ENCODE data around the gene APCDD1L. TPM values are rescaled to one million over a fixed set of nuclear protein-coding genes. Genes with fewer than 3 reads are reported as not detected.

Gene APCDD1L
- total and polyA plus RNA-seq, 3 experiments from 2014 or later: not detected

DNA sequence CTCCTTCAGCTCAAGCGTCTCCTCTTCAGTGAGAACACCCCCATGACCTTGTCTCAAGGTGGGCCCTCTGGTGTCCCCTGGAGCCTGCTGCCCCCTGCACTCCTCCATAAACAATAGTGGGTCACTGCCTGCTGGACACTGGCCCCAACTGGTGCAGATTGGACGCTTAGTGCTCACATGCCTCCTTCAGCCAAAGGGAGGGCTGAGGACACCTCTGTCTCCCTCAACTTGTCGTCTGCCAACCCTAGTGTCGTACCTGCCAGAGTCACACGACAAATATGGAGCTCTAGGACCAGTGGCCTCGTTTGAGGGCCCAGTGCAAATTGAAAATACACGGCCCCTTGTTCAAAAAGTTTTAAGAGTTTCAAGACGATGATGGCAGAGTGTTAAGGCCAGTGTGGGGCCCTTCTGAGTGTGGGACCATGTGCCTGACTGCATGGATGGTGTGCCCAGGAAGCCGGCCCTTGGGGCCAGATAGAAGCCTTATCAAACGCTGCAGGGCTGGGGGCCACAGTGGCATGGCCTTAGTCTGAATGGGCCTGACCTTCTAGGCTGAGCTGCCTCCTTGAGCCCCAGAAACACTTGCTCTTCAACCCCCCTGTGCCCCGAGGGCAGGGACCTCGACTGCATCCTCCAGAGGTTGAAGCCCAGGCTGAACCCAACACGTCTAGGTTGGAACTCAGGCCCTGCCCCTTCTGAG, 20.1 kb downstream of the APCDD1L start:
- Histone ChIP-seq H3K4me3 (ENCODE audit: low read length) (no peak overlapping the region), H3K36me3 (ENCODE audit: insufficient read depth, low read length) (no peaks in the 10 kb centered on the region), H3K27me3 (ENCODE audit: insufficient read depth, low read length, poor library complexity, severe bottlenecking) (no peaks in the 10 kb centered on the region), H3K27ac (ENCODE audit: low read depth, low read length) (no peak overlapping the region), H3K4me1 (ENCODE audit: insufficient read depth, low read length) (no peaks in the 10 kb centered on the region), H3K9me3 (ENCODE audit: low read length) (no peaks in the 10 kb centered on the region)
- DNase-seq: no peak
- peaks cover 3% of the 10 kb centered on the region in 2 donors for H3K27me3 Mint-ChIP-seq
- H3K9me3 Mint-ChIP-seq: peaks cover 0 to 1% (median 0%) of the 10 kb centered on the region in 5 donors
- no peaks in the 10 kb centered on the region for H3K4me1 Mint-ChIP-seq
- CTCF ChIA-PET: no interaction called here
- no peak overlapping the region for H3K4me3 Mint-ChIP-seq
- POLR2A ChIA-PET: no interaction called here
- H3K27ac Mint-ChIP-seq: no peak overlapping the region
- no peaks in the 10 kb centered on the region for H3K36me3 Mint-ChIP-seq

DNA sequence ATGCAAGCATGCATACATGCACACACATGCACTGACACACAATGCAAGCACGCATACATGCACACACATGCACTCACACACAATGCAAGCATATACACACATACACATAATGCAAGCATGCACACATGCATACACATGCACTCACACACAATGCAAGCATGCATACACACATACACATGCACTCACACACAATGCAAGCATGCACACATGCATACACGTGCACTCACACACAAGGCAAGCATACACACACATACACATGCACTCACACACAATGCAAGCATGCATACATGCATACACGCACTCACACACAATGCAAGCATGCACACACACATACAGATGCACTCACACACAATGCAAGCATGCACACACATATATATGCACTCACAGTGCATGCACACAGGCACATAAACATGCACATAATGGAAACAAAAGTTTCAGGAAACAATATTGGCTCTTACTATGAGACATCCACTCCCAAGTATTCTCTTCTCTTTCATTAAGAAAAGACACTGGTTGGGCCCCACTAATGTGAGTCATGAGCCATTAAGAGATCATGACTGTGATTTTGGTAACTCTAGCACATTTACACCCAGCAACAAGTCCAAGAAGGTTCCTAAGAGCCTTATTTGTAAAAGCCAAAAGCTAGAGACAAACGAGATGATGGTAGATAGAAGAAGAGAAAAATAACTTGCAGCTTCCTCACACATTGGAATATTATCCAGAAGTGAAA, 22.2 kb downstream of the APCDD1L start:
- Mint-ChIP-seq H3K4me1 (no peaks in the 10 kb centered on the region), H3K27ac (peak overlapping the region in 1 of 8 donors; percentile 32), H3K4me3 (no peak overlapping the region), H3K36me3 (peaks cover 0 to 7% (median 0%) of the 10 kb centered on the region in 3 donors), H3K9me3 (peaks cover 0 to 16% (median 11%) of the 10 kb centered on the region in 5 donors), H3K27me3 (peaks cover 3 to 7% of the 10 kb centered on the region in 2 donors)
- no peaks in the 10 kb centered on the region for H3K27me3 ChIP-seq (ENCODE audit: insufficient read depth, low read length, poor library complexity, severe bottlenecking)
- CTCF ChIA-PET: no interaction called here
- DNase-seq: no peak
- no peak overlapping the region for H3K27ac ChIP-seq (ENCODE audit: low read depth, low read length)
- POLR2A ChIA-PET: no interaction called here
- H3K4me3 ChIP-seq (ENCODE audit: low read length): no peak overlapping the region
- no peaks in the 10 kb centered on the region for H3K9me3 ChIP-seq (ENCODE audit: low read length)
- no peaks in the 10 kb centered on the region for H3K36me3 ChIP-seq (ENCODE audit: insufficient read depth, low read length)
- H3K4me1 ChIP-seq (ENCODE audit: insufficient read depth, low read length): no peaks in the 10 kb centered on the region

DNA sequence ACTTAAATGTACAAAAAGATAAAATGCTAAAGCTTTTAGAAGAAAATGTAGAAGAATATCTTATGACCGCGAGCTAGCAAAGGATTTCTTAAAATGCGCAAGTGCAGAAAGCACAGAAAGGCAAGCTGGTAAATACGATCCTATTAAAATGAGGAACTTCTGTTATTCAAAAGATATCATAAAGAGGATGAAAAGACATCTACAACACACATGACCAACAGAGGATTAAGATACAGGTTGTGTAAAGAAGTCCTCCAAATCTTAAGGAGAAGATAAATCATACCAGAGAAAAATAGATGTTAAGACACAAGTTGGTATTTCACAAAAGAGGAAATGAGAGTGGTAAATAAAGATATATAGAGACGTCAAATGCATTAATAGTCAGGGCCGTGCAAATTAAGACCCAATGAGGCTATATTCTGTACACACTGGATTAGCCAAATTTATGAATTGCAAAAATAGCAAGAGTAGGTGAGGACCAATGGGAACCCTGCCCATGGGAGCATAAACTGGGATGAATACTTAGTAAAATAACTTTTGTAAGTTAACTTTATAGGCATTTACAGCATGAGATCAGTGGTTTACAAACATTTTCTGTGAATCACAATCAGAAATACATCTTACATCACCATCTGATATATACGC, 23.0 kb downstream of the APCDD1L start:
- Mint-ChIP-seq H3K36me3 (peaks cover 0 to 10% (median 0%) of the 10 kb centered on the region in 3 donors), H3K4me1 (no peaks in the 10 kb centered on the region), H3K9me3 (peaks cover 0 to 18% (median 13%) of the 10 kb centered on the region in 5 donors), H3K4me3 (no peak overlapping the region), H3K27ac (no peak overlapping the region), H3K27me3 (peaks cover 0 to 7% of the 10 kb centered on the region in 2 donors)
- no peak for DNase-seq
- Histone ChIP-seq H3K9me3 (ENCODE audit: low read length) (peaks cover 4% of the 10 kb centered on the region), H3K36me3 (ENCODE audit: insufficient read depth, low read length) (no peaks in the 10 kb centered on the region), H3K27me3 (ENCODE audit: insufficient read depth, low read length, poor library complexity, severe bottlenecking) (no peaks in the 10 kb centered on the region), H3K4me3 (ENCODE audit: low read length) (no peak overlapping the region), H3K27ac (ENCODE audit: low read depth, low read length) (no peak overlapping the region), H3K4me1 (ENCODE audit: insufficient read depth, low read length) (no peaks in the 10 kb centered on the region)
- ChIA-PET POLR2A (no interaction called here), CTCF (no interaction called here)

DNA sequence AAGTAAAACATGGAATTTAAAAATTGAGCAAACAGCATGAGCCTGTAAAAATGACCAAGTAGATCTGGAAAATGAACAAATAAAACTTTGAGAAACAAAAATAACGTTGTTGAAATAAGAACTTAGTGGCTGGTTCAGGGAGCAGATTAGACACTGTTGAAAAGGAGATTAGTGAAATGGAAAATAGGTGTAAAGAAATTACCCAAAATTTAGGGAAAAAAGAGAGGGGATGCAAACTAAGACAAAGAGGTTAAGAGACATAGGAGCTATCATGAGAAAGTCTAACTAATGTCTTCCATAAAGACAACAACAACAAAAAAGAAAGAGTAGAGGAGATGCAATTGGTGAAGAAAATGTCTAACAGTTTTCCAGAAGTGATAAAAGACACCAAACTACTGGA, 29.0 kb downstream of the APCDD1L start:
- H3K4me3 Mint-ChIP-seq: no peak overlapping the region
- peaks cover 13 to 39% of the 10 kb centered on the region in 2 donors for H3K27me3 Mint-ChIP-seq
- no peak for DNase-seq
- no peak overlapping the region for H3K27ac Mint-ChIP-seq
- no peaks in the 10 kb centered on the region for H3K36me3 ChIP-seq (ENCODE audit: insufficient read depth, low read length)
- no peak overlapping the region for H3K27ac ChIP-seq (ENCODE audit: low read depth, low read length)
- peaks cover 13 to 42% (median 38%) of the 10 kb centered on the region in 5 donors for H3K9me3 Mint-ChIP-seq
- H3K4me1 ChIP-seq (ENCODE audit: insufficient read depth, low read length): no peaks in the 10 kb centered on the region
- ChIA-PET CTCF (no interaction called here), POLR2A (no interaction called here)
- H3K36me3 Mint-ChIP-seq: peaks cover 3 to 48% (median 4%) of the 10 kb centered on the region in 3 donors
- H3K4me1 Mint-ChIP-seq: peaks cover 0 to 7% (median 0%) of the 10 kb centered on the region in 3 donors
- H3K9me3 ChIP-seq (ENCODE audit: low read length): peaks cover 4% of the 10 kb centered on the region
- no peak overlapping the region for H3K4me3 ChIP-seq (ENCODE audit: low read length)
- H3K27me3 ChIP-seq (ENCODE audit: insufficient read depth, low read length, poor library complexity, severe bottlenecking): no peaks in the 10 kb centered on the region

DNA sequence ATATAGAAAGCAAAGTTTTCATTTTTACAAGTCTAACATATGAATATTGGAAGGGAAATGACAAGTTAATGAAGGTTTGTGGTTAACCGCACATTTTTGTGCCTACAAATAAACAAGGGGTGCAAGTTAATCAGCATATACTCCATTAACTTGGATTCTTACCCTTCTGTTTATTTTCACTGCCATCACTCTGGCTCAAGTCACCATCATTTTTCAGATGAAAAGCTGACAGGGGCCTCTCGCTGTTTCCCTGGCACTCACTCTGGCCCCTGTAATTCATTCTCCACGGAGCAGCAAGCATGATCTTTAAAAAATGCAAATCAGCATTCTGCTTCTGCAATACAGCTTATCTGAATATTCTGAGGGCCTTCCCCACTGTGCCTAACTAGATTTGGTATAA, 29.8 kb downstream of the APCDD1L start:
- POLR2A ChIA-PET: no interaction called here
- CTCF ChIA-PET: no interaction called here
- H3K9me3 Mint-ChIP-seq: peaks cover 13 to 41% (median 38%) of the 10 kb centered on the region in 5 donors

DNA sequence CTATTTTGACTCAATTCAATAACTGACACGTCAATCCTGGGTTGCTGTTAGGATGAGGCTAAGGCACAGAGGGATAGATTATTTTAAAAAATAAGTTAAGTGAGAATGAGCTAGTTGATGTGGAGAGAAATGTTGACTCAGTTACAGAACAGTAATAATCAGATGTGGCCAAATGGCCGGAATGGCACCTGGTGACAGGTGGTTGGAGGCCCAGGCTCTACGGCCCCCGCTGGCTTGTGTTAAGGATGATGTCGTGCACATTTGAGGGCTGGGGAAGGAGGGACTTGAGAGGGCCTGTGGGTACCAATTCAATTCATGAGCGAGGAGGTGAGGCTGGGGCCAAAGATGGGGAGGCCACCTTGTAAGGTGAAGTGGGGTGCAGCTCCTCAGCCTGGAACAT, 31.7 kb downstream of the APCDD1L start:
- H3K4me1 Mint-ChIP-seq: peaks cover 0 to 7% (median 0%) of the 10 kb centered on the region in 3 donors

More for the DNA sequence above, 29.8 kb downstream of the APCDD1L start:
- Mint-ChIP-seq H3K4me1 (peaks cover 0 to 7% (median 0%) of the 10 kb centered on the region in 3 donors), H3K27ac (no peak overlapping the region), H3K36me3 (peaks cover 3 to 48% (median 4%) of the 10 kb centered on the region in 3 donors), H3K4me3 (no peak overlapping the region), H3K27me3 (peaks cover 13 to 43% of the 10 kb centered on the region in 2 donors)
- H3K27ac ChIP-seq (ENCODE audit: low read depth, low read length): no peak overlapping the region
- H3K27me3 ChIP-seq (ENCODE audit: insufficient read depth, low read length, poor library complexity, severe bottlenecking): no peaks in the 10 kb centered on the region
- H3K9me3 ChIP-seq (ENCODE audit: low read length): peaks cover 4% of the 10 kb centered on the region
- H3K4me3 ChIP-seq (ENCODE audit: low read length): no peak overlapping the region
- no peaks in the 10 kb centered on the region for H3K36me3 ChIP-seq (ENCODE audit: insufficient read depth, low read length)
- no peak for DNase-seq
- H3K4me1 ChIP-seq (ENCODE audit: insufficient read depth, low read length): no peaks in the 10 kb centered on the region

DNA sequence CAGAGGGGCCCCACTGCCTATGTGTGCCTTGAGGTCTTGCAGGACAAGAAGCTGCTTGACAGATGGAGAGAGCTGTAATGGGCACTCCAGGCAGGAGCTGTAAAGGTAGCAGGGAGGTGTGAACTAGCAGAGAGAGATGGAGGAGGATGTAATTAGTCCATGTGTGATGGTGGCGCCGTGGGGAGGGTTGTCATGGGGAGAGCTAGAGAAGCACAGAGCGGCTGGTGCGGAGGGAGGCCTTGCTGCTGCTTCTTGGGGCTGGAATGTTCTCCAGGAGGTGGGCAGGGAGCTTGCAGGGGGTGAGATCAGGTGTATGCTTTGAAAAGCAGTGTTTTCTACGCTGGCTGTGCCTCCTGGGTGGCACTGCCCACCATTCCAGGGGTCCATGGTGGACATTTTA, 32.1 kb downstream of the APCDD1L start:
- H3K27ac Mint-ChIP-seq: no peak overlapping the region
- Histone ChIP-seq H3K9me3 (ENCODE audit: low read length) (peaks cover 4% of the 10 kb centered on the region), H3K4me3 (ENCODE audit: low read length) (no peak overlapping the region), H3K36me3 (ENCODE audit: insufficient read depth, low read length) (no peaks in the 10 kb centered on the region), H3K27me3 (ENCODE audit: insufficient read depth, low read length, poor library complexity, severe bottlenecking) (no peaks in the 10 kb centered on the region), H3K27ac (ENCODE audit: low read depth, low read length) (no peak overlapping the region), H3K4me1 (ENCODE audit: insufficient read depth, low read length) (no peaks in the 10 kb centered on the region)
- H3K4me3 Mint-ChIP-seq: no peak overlapping the region
- POLR2A ChIA-PET: no interaction called here
- peaks cover 3 to 42% (median 4%) of the 10 kb centered on the region in 3 donors for H3K36me3 Mint-ChIP-seq
- H3K9me3 Mint-ChIP-seq: peaks cover 13 to 31% (median 25%) of the 10 kb centered on the region in 5 donors
- peaks cover 13 to 37% of the 10 kb centered on the region in 2 donors for H3K27me3 Mint-ChIP-seq
- no peak for DNase-seq
- CTCF ChIA-PET: no interaction called here
- peaks cover 0 to 7% (median 0%) of the 10 kb centered on the region in 3 donors for H3K4me1 Mint-ChIP-seq

More for the DNA sequence above, 31.7 kb downstream of the APCDD1L start:
- no peaks in the 10 kb centered on the region for H3K27me3 ChIP-seq (ENCODE audit: insufficient read depth, low read length, poor library complexity, severe bottlenecking)
- no peak overlapping the region for H3K4me3 Mint-ChIP-seq
- no peak overlapping the region for H3K27ac ChIP-seq (ENCODE audit: low read depth, low read length)
- peaks cover 13 to 32% (median 28%) of the 10 kb centered on the region in 5 donors for H3K9me3 Mint-ChIP-seq
- peaks cover 4% of the 10 kb centered on the region for H3K9me3 ChIP-seq (ENCODE audit: low read length)
- DNase-seq: no peak
- ChIA-PET POLR2A (no interaction called here), CTCF (no interaction called here)
- H3K27ac Mint-ChIP-seq: no peak overlapping the region
- H3K36me3 Mint-ChIP-seq: peaks cover 3 to 43% (median 4%) of the 10 kb centered on the region in 3 donors
- H3K4me3 ChIP-seq (ENCODE audit: low read length): no peak overlapping the region
- no peaks in the 10 kb centered on the region for H3K36me3 ChIP-seq (ENCODE audit: insufficient read depth, low read length)
- H3K27me3 Mint-ChIP-seq: peaks cover 13 to 37% of the 10 kb centered on the region in 2 donors
- no peaks in the 10 kb centered on the region for H3K4me1 ChIP-seq (ENCODE audit: insufficient read depth, low read length)

DNA sequence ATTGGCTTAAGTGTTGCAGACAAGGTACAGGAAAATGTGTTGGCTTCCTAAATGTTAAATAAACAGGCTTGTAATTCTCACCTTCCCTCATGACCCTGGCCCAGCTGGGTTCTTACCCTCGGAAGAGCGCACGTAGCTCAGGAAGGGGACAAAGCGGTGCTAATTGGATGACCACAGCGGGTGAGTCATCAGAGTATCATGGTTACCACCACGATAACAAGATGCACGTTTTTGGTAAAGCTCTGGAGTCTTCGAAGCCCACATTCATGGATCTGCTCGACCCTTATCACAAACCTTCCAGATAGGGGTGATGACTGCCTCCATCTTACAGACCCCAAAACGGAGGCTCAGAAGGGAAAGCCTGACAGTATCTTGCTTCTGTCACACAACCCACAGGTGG, 32.8 kb downstream of the APCDD1L start:
- no peaks in the 10 kb centered on the region for H3K36me3 ChIP-seq (ENCODE audit: insufficient read depth, low read length)
- no peaks in the 10 kb centered on the region for H3K27me3 ChIP-seq (ENCODE audit: insufficient read depth, low read length, poor library complexity, severe bottlenecking)
- H3K4me3 Mint-ChIP-seq: no peak overlapping the region
- H3K4me3 ChIP-seq (ENCODE audit: low read length): no peak overlapping the region
- peaks cover under 1% of the 10 kb centered on the region for H3K9me3 ChIP-seq (ENCODE audit: low read length)
- DNase-seq: no peak
- peaks cover 4 to 38% (median 5%) of the 10 kb centered on the region in 3 donors for H3K36me3 Mint-ChIP-seq
- H3K9me3 Mint-ChIP-seq: peaks cover 13 to 30% (median 22%) of the 10 kb centered on the region in 5 donors
- no peak overlapping the region for H3K27ac Mint-ChIP-seq
- POLR2A ChIA-PET: no interaction called here
- H3K4me1 Mint-ChIP-seq: peaks cover 0 to 7% (median 0%) of the 10 kb centered on the region in 3 donors
- no peaks in the 10 kb centered on the region for H3K4me1 ChIP-seq (ENCODE audit: insufficient read depth, low read length)
- H3K27ac ChIP-seq (ENCODE audit: low read depth, low read length): no peak overlapping the region
- peaks cover 13 to 37% of the 10 kb centered on the region in 2 donors for H3K27me3 Mint-ChIP-seq
- CTCF ChIA-PET: interaction anchor here (0.6 kb wide), 1 partner anchor 17 kb away, joined by 3 read pairs; no protein-coding TSS in a partner anchor
